Ovary (tissue), 9 donors: ENCODE results near the gene MRPL23. TPM values are rescaled to one million over a fixed set of nuclear protein-coding genes. Genes with fewer than 3 reads are reported as not detected.

Experiments used
- DNase-seq, 5 donors: peaks; one replicate each; pipeline ENCODE4 v3.0.0-alpha.2; 2019 to 2020
- H3K27ac ChIP-seq, 2 donors: fragments of 200-600 bp; one replicate each; pipeline versions ENCODE4 v1.5.1 to v1.8.0; 2019 to 2022
- H3K27me3 ChIP-seq: fragments of 200-600 bp; one replicate; pipeline ENCODE4 v1.8.0; 2022
- H3K36me3 ChIP-seq: fragments of 200-600 bp; sonication (generic); one replicate; pipeline ENCODE4 v1.5.1; 2019
- H3K4me1 ChIP-seq: one replicate; pipeline ENCODE4 v1.8.1; 2013; ENCODE audit warnings: mild to moderate bottlenecking, moderate library complexity; ENCODE audit not compliant: insufficient read depth
- H3K4me3 ChIP-seq: fragments of 200-600 bp; sonication (generic); one replicate; pipeline ENCODE4 v1.5.1; 2017
- H3K9me3 ChIP-seq, 2 donors: fragments of 200-600 bp in 1 of 2; sonication (generic) in 1 of 2; one replicate each; pipeline versions ENCODE4 v1.5.1 to v1.8.1; 2013 to 2019; ENCODE audit warnings: mild to moderate bottlenecking in 1 of 2, moderate library complexity in 1 of 2
- CTCF ChIP-seq, 3 donors: fragments of 450-650 bp in 2 of 3; fragments of 200-600 bp in 1 of 3; IDR thresholded peaks; one replicate each; pipeline versions ENCODE4 v1.5.1 to v1.8.0; 2016 to 2022; ENCODE audit warnings: antibody characterized with exemption in 3 of 3, mild to moderate bottlenecking in 1 of 3
- EP300 ChIP-seq: sonication (generic); formaldehyde crosslinking; IDR thresholded peaks from one replicate; pipeline ENCODE4 v1.6.1; 2017; ENCODE audit warnings: antibody characterized with exemption
- POLR2A ChIP-seq: fragments of 450-650 bp; IDR thresholded peaks from one replicate; pipeline ENCODE4 v1.6.1; 2017; ENCODE audit warnings: antibody characterized with exemption, mild to moderate bottlenecking, moderate library complexity
- WGBS, 3 donors: extraction: QIAGEN DNeasy Blood & Tissue Kit in 1 of 3; methylation state at CpG; one replicate each; pipeline versions ENCODE4 v1.1.5 to v1.1.7; 2013 to 2017; 5-methylcytosine and 5-hydroxymethylcytosine counted together
- intact Hi-C, 4 donors: fragments of 100-400 bp; cut with DNase I; formaldehyde crosslinking; loops; one replicate each; pipeline versions ENCODE4 v1.11.0 to v1.15.1; 2022 to 2023
- polyA plus RNA-seq, 2 donors: library from polyadenylated mRNA; stranded (reverse); fragments of 200-250 nt in 1 of 2; fragments of 350-450 nt in 1 of 2; fragmentation: Illumina TruSeq in 1 of 2; extraction: RNeasy Lipid Tissue Mini Kit (QIAGEN cat#74804) in 1 of 2; gene quantifications; one replicate each; pipeline ENCODE4 v1.2.3, GENCODE V29; 2013 to 2014
- total RNA-seq, 7 donors: library from RNA; depleted of rRNA in 2 of 7; stranded (reverse); fragments of >200 nt in 2 of 7; fragmentation: NEBNext Ultra II Directional in 3 of 7; extraction: Animal tissue kit (Norgen Biotek cat#: 25700) in 3 of 7; gene quantifications; one replicate each; pipeline versions ENCODE4 v1.1.0 to v1.2.4, GENCODE V29; 2016 to 2023
- donor health status: DM: no; HTN: no; CAD: no; lungs with moderate emphysema.
- donor health status: DM: no; HTN: no; CAD: no.
- donor health status: Bipolar disorder and iron deficiency.
- donor health status: DM: yes; HTN: yes; CAD: no.
- donor health status: DM: no; HTN: no; CAD: no.
- donor health status: DM: yes; HTN: yes; CAD: no.

The MRPL23 gene
- total and polyA plus RNA-seq, 9 donors = 21.7 to 145 (median 86.7) TPM

- no peak overlapping the region for H3K4me3 ChIP-seq
- peaks cover 4% of the 10 kb centered on the region for H3K4me1 ChIP-seq
- no peaks in the 10 kb centered on the region for H3K9me3 ChIP-seq
- H3K36me3 ChIP-seq = no peaks in the 10 kb centered on the region
- TF ChIP-seq POLR2A (no peak), CTCF (IDR thresholded peaks at IDR 0.05) (no peak), EP300 (no peak)
- intact Hi-C loops = loop anchor here in 3 of 4 donors (5.0 to 10.0 kb wide), 4 partner anchors 41 to 231 kb away; partner anchors contain the start of gene KRTAP5-6 (in 1 of the 3)
- no peaks in the 10 kb centered on the region for H3K27me3 ChIP-seq
- H3K27ac ChIP-seq = no peak overlapping the region
- no peak for DNase-seq
- 93 to 94% (median 93%) methylated on average over 22 of the region's 22 CpGs for WGBS, 3 donors
These were observed 23.8 kb upstream of the MRPL23 start for GRCh38 chr11:1923201-1923956.

GRCh38 chr11:1924181-1924580 lies 23.0 kb upstream of the MRPL23 start:
- Histone ChIP-seq H3K4me1 (peaks cover 4% of the 10 kb centered on the region), H3K27ac (no peak overlapping the region), H3K27me3 (no peaks in the 10 kb centered on the region), H3K36me3 (no peaks in the 10 kb centered on the region), H3K4me3 (no peak overlapping the region), H3K9me3 (no peaks in the 10 kb centered on the region)
- WGBS, 3 donors = 34 to 51% (median 35%) methylated on average over 17 of the region's 17 CpGs
- no peak for TF ChIP-seq EP300
- no peak for TF ChIP-seq POLR2A
- no peak for TF ChIP-seq CTCF (IDR thresholded peaks at IDR 0.05)
- DNase-seq = peak in 2 of 5 donors; percentile 15 to 64
- intact Hi-C loops = loop anchor here in 3 of 4 donors (5.0 to 10.0 kb wide), 4 partner anchors 42 to 231 kb away; partner anchors contain the start of gene KRTAP5-6 (in 1 of the 3)

- intact Hi-C loops = loop anchor here in 3 of 4 donors (5.0 to 10.0 kb wide), 4 partner anchors 43 to 230 kb away; partner anchors contain the start of gene KRTAP5-6 (in 1 of the 3)
- H3K9me3 ChIP-seq = no peaks in the 10 kb centered on the region
- H3K4me1 ChIP-seq = peaks cover 4% of the 10 kb centered on the region
- peak in 1 of 5 donors; percentile 37 for DNase-seq
- no peaks in the 10 kb centered on the region for H3K27me3 ChIP-seq
- TF ChIP-seq CTCF (IDR thresholded peaks at IDR 0.05) (no peak), POLR2A (no peak), EP300 (no peak)
- H3K4me3 ChIP-seq = no peak overlapping the region
- H3K27ac ChIP-seq = no peak overlapping the region
- H3K36me3 ChIP-seq = no peaks in the 10 kb centered on the region
- 88 to 90% (median 88%) methylated on average over 20 to 21 of the region's 21 CpGs for WGBS, 3 donors
These were observed 22.3 kb upstream of the MRPL23 start for GRCh38 chr11:1924646-1925372.

DNA sequence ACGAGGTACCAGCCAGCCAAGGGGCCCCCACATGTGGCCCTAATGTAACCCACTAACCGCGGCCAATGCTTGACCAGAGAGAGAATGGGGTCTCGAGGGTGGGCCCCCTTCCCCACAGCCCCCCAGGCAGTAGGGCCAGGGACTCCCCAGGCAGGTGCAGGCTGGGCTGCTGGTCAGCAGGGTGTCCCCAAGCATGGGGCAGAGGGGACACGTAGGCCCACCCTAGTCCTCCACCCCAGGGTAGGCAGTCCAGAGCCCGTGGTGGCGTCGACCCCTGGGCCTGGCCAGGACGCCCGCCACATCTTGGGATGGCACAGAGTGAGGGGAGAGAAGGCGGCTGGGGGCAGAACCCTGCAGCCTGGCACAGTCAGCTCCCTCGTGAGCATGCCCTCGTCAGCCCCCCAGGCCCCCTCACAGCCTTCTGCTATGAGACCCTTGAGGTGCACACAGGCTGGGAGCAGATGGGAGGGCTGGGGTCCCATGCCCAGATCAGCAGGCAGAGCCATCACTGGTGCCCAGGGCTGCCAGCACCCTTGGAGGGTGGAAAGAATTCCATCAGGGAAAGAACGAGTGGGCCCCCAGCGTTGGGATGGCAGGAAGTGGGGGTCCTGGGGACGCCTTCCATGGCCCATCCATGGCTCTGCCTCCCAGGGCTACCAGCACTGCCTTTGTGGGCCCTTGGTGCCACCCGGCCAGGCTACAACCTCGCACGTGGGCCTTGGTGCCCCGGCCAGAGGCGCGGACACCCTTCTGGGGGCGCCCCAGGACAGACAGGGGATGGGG lies 21.6 kb upstream of the MRPL23 start:
- 88 to 97% (median 95%) methylated on average over 21 to 23 of the region's 23 CpGs for whole genome bisulfite sequencing, 3 donors
- Histone ChIP-seq H3K4me1 (peaks cover 4% of the 10 kb centered on the region), H3K4me3 (no peak overlapping the region), H3K36me3 (no peaks in the 10 kb centered on the region), H3K27ac (no peak overlapping the region), H3K27me3 (no peaks in the 10 kb centered on the region), H3K9me3 (no peaks in the 10 kb centered on the region)
- no peak for DNase-seq
- intact Hi-C loops = loop anchor here in 2 of 4 donors (10.0 kb wide), 3 partner anchors 219 to 231 kb away; partner anchors contain the start of gene KRTAP5-6 (in 1 of the 2)
- no peak for TF ChIP-seq EP300
- no peak for TF ChIP-seq POLR2A
- TF ChIP-seq CTCF (IDR thresholded peaks at IDR 0.05) = no peak
